Karpas-422 (cell line): ENCODE measurements around the gene NFATC3. TPM values are rescaled to one million over a fixed set of nuclear protein-coding genes. Genes with fewer than 3 reads are reported as not detected.

ENCODE experiments used
- DNase-seq: peaks from one replicate; pipeline ENCODE4 v3.0.0-alpha.2; 2015
- H2AFZ ChIP-seq: fragments of 200-600 bp; sonication (generic); 2 replicates; pipeline ENCODE4 v1.6.1; 2014; ENCODE audit warnings: antibody characterized with exemption, low read length, mixed read lengths
- H3K27ac ChIP-seq: fragments of 200-600 bp; sonication (generic); 2 replicates; pipeline ENCODE4 v1.5.1; 2014; ENCODE audit warnings: mild to moderate bottlenecking, low read length, moderate library complexity
- H3K27me3 ChIP-seq: fragments of 200-600 bp; sonication (generic); 2 replicates; pipeline ENCODE4 v1.6.1; 2014; ENCODE audit warnings: low read length, mixed read lengths
- H3K36me3 ChIP-seq: fragments of 200-600 bp; sonication (generic); 2 replicates; pipeline ENCODE4 v1.6.1; 2014; ENCODE audit warnings: low read length, mixed read lengths; ENCODE audit not compliant: insufficient read depth
- H3K4me1 ChIP-seq: fragments of 200-600 bp; sonication (generic); 2 replicates; pipeline ENCODE4 v1.6.1; 2014; ENCODE audit warnings: mild to moderate bottlenecking, low read length, mixed read lengths
- H3K4me2 ChIP-seq: fragments of 200-600 bp; sonication (generic); 2 replicates; pipeline ENCODE4 v1.6.1; 2014; ENCODE audit warnings: low read length, low read depth, mild to moderate bottlenecking; ENCODE audit not compliant: poor library complexity, severe bottlenecking
- H3K4me3 ChIP-seq: fragments of 200-600 bp; sonication (generic); 2 replicates; pipeline ENCODE4 v1.5.1; 2014; ENCODE audit warnings: mild to moderate bottlenecking, antibody characterized with exemption, low read length, mixed read lengths
- H3K79me2 ChIP-seq: fragments of 200-600 bp; sonication (generic); 2 replicates; pipeline ENCODE4 v1.6.1; 2014; ENCODE audit warnings: mild to moderate bottlenecking, low read length, mixed read lengths
- H3K9ac ChIP-seq: fragments of 200-600 bp; sonication (generic); 2 replicates; pipeline ENCODE4 v1.6.0; 2014; ENCODE audit warnings: low read length
- H3K9me2 ChIP-seq: fragments of 200-600 bp; sonication (generic), shearing (Covaris generic); replicated peaks from 2 replicates; pipeline ENCODE4 v1.6.0; 2014; ENCODE audit warnings: mild to moderate bottlenecking, low read length, moderate library complexity; ENCODE audit not compliant: insufficient read depth
- H3K9me3 ChIP-seq: fragments of 300-700, 200-600 bp; sonication (generic); 2 replicates; pipeline ENCODE4 v1.6.1; 2014; ENCODE audit warnings: low read length, mixed read lengths
- H4K20me1 ChIP-seq: fragments of 200-600 bp; sonication (generic); 2 replicates; pipeline ENCODE4 v1.6.1; 2014; ENCODE audit warnings: mild to moderate bottlenecking, antibody characterized with exemption, low read length, low read depth; ENCODE audit not compliant: insufficient read depth
- total RNA-seq: library from RNA; depleted of rRNA; stranded (reverse); fragments of >200 nt; shearing (Covaris generic); gene quantifications from 2 replicates; pipeline ENCODE4 v1.2.3, GENCODE V29; 2014; ENCODE audit warnings: low replicate concordance

NFATC3 gene
- total RNA-seq, 1 experiment from 2014 or later = 72.3 TPM

GRCh38 chr16:68263559-68264127 is 178.5 kb downstream of the NFATC3 start:
- peak overlapping the region; percentile 51; the same call in 1 of the 2 replicates for H2AFZ ChIP-seq
- peaks cover 7% of the 10 kb centered on the region; the same call in 1 of the 2 replicates for H3K36me3 ChIP-seq
- H3K9me2 ChIP-seq = no peaks in the 10 kb centered on the region
- H3K4me1 ChIP-seq = peaks cover 47% of the 10 kb centered on the region
- H3K79me2 ChIP-seq = peaks cover 48% of the 10 kb centered on the region
- no peak for DNase-seq
- H3K9ac ChIP-seq = peak overlapping the region; percentile 96
- peak overlapping the region; percentile 78 for H3K4me3 ChIP-seq
- peak overlapping the region; percentile 79 for H3K27ac ChIP-seq
- H3K9me3 ChIP-seq = no peaks in the 10 kb centered on the region
- peak overlapping the region; percentile 89 for H3K4me2 ChIP-seq
- no peaks in the 10 kb centered on the region for H3K27me3 ChIP-seq
- peaks cover 4% of the 10 kb centered on the region; the same call in 1 of the 2 replicates for H4K20me1 ChIP-seq

DNA sequence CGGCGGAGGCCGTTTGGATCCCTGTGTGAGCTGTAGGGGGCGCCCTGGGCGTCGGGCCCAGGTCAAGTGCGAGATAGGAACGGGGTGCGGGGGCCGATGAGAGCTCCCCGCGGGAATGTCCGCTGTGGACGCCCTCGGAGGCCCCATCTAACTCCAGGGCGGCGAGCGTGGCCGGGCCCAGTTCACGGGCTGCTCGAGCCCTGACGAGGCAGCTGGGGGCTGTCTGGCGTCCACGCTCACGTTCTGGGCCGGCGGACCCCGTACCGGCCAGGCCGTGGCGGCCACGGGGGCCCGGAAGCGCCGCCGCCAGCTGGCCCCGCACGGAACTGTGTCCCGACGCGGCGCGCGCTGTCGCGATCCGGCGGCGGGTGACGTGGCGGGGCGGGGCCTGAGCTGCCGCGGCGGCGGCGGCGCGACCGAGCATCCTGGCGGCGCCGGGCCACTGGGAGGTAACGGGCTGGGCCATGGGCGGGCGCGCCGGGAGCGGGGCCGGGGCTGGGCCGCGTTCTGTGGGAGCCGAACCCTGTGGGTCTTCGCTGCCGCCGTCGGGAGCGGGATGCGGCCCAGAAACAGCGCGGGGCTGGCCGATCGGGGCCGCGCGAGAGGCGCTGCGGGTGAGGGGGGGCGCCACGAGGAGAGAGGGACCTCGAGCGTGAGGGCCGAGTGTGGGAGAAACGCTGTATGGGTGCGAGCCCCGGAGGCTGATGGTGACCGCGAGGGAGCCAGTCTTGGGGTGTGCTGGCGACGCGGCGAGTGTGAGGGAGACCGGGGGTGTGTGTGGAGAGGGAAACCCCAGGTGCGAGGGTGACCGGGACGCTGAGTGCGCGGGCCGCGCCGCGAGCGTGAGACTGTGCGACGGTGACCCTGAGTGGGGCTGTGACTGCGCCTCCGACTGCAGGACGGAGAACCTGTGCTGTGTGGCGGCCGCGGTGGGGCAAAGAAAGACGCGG is 179.2 kb downstream of the NFATC3 start, which contains the start of gene SLC7A6:
TSS of gene SLC7A6 (plus strand) at position 399 of the 950 bp plus-strand sequence. CDS start 10,201 bp downstream, outside the sequence.
- Histone ChIP-seq H3K79me2 (peaks cover 55% of the 10 kb centered on the region), H3K4me3 (peak within 1 kb of the TSS; percentile 78), H3K36me3 (peaks cover 11% of the 10 kb centered on the region; the same call in 1 of the 2 replicates), H3K27me3 (no peaks in the 10 kb centered on the region), H3K9me3 (no peaks in the 10 kb centered on the region), H4K20me1 (peaks cover 7% of the 10 kb centered on the region; the same call in 1 of the 2 replicates), H3K4me1 (peaks cover 54% of the 10 kb centered on the region), H2AFZ (peak within 1 kb of the TSS; percentile 73; the same call in 1 of the 2 replicates), H3K9me2 (no peaks in the 10 kb centered on the region), H3K4me2 (peak within 1 kb of the TSS; percentile 89), H3K9ac (peak within 1 kb of the TSS; percentile 96), H3K27ac (peak within 1 kb of the TSS; percentile 79)
- DNase-seq = peak; percentile 92

GRCh38 chr16:68265078-68265920 is 180.1 kb downstream of the NFATC3 start:
- peak overlapping the region; percentile 78 for H3K4me3 ChIP-seq
- H3K9me3 ChIP-seq = no peaks in the 10 kb centered on the region
- H3K9me2 ChIP-seq = no peaks in the 10 kb centered on the region
- peaks cover 11% of the 10 kb centered on the region; the same call in 1 of the 2 replicates for H3K36me3 ChIP-seq
- H3K4me2 ChIP-seq = peak overlapping the region; percentile 89
- H3K4me1 ChIP-seq = peaks cover 60% of the 10 kb centered on the region
- peaks cover 15% of the 10 kb centered on the region; the same call in 1 of the 2 replicates for H4K20me1 ChIP-seq
- no peaks in the 10 kb centered on the region for H3K27me3 ChIP-seq
- H3K27ac ChIP-seq = peak overlapping the region; percentile 79
- peak; percentile 75 for DNase-seq
- H2AFZ ChIP-seq = 0 out of 2 replicates have a peak overlapping the region, but pooled peaks have one; percentile 2
- H3K9ac ChIP-seq = peak overlapping the region; percentile 96
- H3K79me2 ChIP-seq = peaks cover 64% of the 10 kb centered on the region

DNA sequence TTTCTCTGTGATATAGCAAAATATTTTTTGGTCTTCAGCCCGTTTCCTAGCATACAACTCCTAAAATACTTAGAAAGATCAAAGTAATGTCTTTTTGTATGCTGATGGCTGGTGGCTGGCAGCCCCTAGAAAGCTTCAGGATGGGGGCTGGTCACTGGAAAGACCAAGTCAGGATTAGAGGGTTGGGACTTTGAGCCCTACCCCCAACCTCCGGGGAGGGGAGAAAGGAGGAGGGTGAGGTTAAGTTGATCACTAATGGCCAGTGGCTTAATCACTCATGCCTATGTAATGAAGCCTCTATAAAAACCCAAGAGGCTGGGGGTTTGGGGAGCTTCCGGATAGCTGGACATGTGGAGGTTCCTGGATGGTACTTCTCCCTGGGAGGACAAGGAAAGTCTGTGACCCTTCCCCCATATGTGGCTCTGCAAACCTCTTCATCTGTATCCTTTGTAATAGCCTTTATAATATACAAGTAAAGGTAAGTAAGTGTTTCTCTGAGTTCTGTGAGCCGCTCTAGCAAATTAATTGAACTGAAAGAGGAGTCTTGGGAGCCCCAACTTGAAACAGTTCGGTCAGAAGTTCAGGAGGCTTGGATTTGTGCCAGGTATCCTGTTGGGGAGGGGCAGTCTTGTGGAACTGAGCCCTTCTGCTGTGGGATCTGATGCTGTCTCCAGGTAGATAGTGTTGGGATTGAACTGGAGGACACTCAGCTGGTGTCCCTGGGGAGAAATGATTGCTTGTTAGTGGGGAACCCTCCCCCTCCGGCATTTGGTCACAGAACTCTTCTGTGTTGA is 182.6 kb downstream of the NFATC3 start:
- no peak overlapping the region for H2AFZ ChIP-seq
- H3K36me3 ChIP-seq = peaks cover 15% of the 10 kb centered on the region; the same call in 1 of the 2 replicates
- H3K4me2 ChIP-seq = peak overlapping the region; percentile 20
- H3K4me3 ChIP-seq = no peak overlapping the region
- no peaks in the 10 kb centered on the region for H3K9me2 ChIP-seq
- DNase-seq = no peak
- peaks cover 15% of the 10 kb centered on the region; the same call in 1 of the 2 replicates for H4K20me1 ChIP-seq
- peaks cover 66% of the 10 kb centered on the region for H3K4me1 ChIP-seq
- H3K27ac ChIP-seq = peak overlapping the region; percentile 55
- H3K9me3 ChIP-seq = no peaks in the 10 kb centered on the region
- peaks cover 87% of the 10 kb centered on the region for H3K79me2 ChIP-seq
- no peaks in the 10 kb centered on the region for H3K27me3 ChIP-seq
- H3K9ac ChIP-seq = no peak overlapping the region

- H3K4me1 ChIP-seq = peaks cover 77% of the 10 kb centered on the region
- no peaks in the 10 kb centered on the region for H3K9me2 ChIP-seq
- peaks cover 18% of the 10 kb centered on the region; the same call in 1 of the 2 replicates for H4K20me1 ChIP-seq
- H3K27me3 ChIP-seq = no peaks in the 10 kb centered on the region
- no peaks in the 10 kb centered on the region for H3K9me3 ChIP-seq
- H3K27ac ChIP-seq = peak overlapping the region; percentile 39
- H3K79me2 ChIP-seq = peaks cover 95% of the 10 kb centered on the region
- peaks cover 21% of the 10 kb centered on the region for H3K36me3 ChIP-seq
- H3K9ac ChIP-seq = no peak overlapping the region
- DNase-seq = no peak
- H3K4me2 ChIP-seq = no peak overlapping the region
- H2AFZ ChIP-seq = no peak overlapping the region
- H3K4me3 ChIP-seq = no peak overlapping the region
Observed at GRCh38 chr16:68269793-68270192, 184.6 kb downstream of the NFATC3 start.

DNA sequence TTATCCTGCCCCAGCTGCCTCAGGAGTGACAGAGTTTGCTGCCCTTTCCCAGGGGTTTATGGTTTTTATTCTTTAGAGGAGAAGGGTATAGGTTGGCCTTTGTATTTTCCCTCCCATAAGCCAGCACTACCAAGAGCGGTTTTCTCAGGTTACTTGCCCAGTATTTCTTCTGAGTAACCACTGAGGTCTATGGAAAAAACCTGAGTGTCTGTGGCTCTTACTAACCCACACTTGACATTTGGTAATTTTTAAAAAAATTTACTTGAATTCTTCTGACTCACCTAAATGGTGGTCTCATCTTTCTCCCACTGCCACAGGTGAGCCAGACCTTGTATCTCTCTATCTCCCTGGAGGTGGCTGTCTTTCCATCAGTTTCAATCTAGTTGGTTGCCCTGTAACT is 185.2 kb downstream of the NFATC3 start:
- DNase-seq = no peak
- no peaks in the 10 kb centered on the region for H3K9me2 ChIP-seq
- peaks cover 93% of the 10 kb centered on the region for H3K79me2 ChIP-seq
- peaks cover 82% of the 10 kb centered on the region for H3K4me1 ChIP-seq
- no peak overlapping the region for H3K4me2 ChIP-seq
- H3K9ac ChIP-seq = no peak overlapping the region
- no peaks in the 10 kb centered on the region for H3K27me3 ChIP-seq
- H3K9me3 ChIP-seq = no peaks in the 10 kb centered on the region
- H2AFZ ChIP-seq = no peak overlapping the region
- peaks cover 24% of the 10 kb centered on the region for H3K36me3 ChIP-seq
- H3K27ac ChIP-seq = peak overlapping the region; percentile 39
- H4K20me1 ChIP-seq = peaks cover 22% of the 10 kb centered on the region; the same call in 1 of the 2 replicates
- H3K4me3 ChIP-seq = no peak overlapping the region
